Lower leg skin (tissue), 3 donors: ENCODE results near the gene CLCNKB.

Experiments used
- POLR2A ChIP-seq, 2 donors: fragments of 450-650 bp; IDR thresholded peaks; one replicate each; pipeline ENCODE4 v1.6.1; 2016 to 2017; ENCODE audit warnings: antibody characterized with exemption in 2 of 2, mild to moderate bottlenecking in 1 of 2, moderate library complexity in 1 of 2
- TF ChIP-seq, protein P1 (sequence below), 3 donors: fragments of 450-650 bp; IDR thresholded peaks; one replicate each; pipeline ENCODE4 v1.5.1; 2016; ENCODE audit warnings: antibody characterized with exemption in 3 of 3, mild to moderate bottlenecking in 3 of 3, moderate library complexity in 2 of 3

GRCh38 chr1:16088351-16088911 is 44.8 kb downstream of the CLCNKB start:
- TF ChIP-seq, protein P1, sequence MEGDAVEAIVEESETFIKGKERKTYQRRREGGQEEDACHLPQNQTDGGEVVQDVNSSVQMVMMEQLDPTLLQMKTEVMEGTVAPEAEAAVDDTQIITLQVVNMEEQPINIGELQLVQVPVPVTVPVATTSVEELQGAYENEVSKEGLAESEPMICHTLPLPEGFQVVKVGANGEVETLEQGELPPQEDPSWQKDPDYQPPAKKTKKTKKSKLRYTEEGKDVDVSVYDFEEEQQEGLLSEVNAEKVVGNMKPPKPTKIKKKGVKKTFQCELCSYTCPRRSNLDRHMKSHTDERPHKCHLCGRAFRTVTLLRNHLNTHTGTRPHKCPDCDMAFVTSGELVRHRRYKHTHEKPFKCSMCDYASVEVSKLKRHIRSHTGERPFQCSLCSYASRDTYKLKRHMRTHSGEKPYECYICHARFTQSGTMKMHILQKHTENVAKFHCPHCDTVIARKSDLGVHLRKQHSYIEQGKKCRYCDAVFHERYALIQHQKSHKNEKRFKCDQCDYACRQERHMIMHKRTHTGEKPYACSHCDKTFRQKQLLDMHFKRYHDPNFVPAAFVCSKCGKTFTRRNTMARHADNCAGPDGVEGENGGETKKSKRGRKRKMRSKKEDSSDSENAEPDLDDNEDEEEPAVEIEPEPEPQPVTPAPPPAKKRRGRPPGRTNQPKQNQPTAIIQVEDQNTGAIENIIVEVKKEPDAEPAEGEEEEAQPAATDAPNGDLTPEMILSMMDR (IDR thresholded peaks at IDR 0.05): no peak
- TF ChIP-seq POLR2A (IDR thresholded peaks at IDR 0.05): no peak
